DND-41 (cell line): Measurements from ENCODE around the gene KRT78.

Experiments
- ATAC-seq: fragments of 200-7000 bp; cut with Tn5 transposase; 3 replicates; pipeline ENCODE4 v1.9.1; 2021; ENCODE audit warnings: low read depth; ENCODE audit not compliant: insufficient read depth
- DNase-seq: peaks from one replicate; pipeline ENCODE4 v3.0.0-alpha.2; 2020
- H2AFZ ChIP-seq: 2 replicates; pipeline ENCODE4 v1.6.0; 2012; ENCODE audit warnings: low read depth, low read length
- H3K27ac ChIP-seq: 2 replicates; pipeline ENCODE4 v1.5.1; 2012; ENCODE audit warnings: low read length, inconsistent platforms
- H3K27me3 ChIP-seq: fragments of 200-600 bp; sonication (generic); 2 replicates; pipeline ENCODE4 v1.6.0; 2012; ENCODE audit warnings: low read length, mild to moderate bottlenecking, inconsistent platforms; ENCODE audit not compliant: insufficient read depth, poor library complexity
- H3K36me3 ChIP-seq: 2 replicates; pipeline ENCODE4 v1.5.1; 2012; ENCODE audit warnings: low read length, inconsistent platforms; ENCODE audit not compliant: insufficient read depth
- H3K4me1 ChIP-seq: 2 replicates; pipeline ENCODE4 v1.5.1; 2012; ENCODE audit warnings: mild to moderate bottlenecking, low read length; ENCODE audit not compliant: insufficient read depth
- H3K4me2 ChIP-seq: 2 replicates; pipeline ENCODE4 v1.6.0; 2012; ENCODE audit warnings: mild to moderate bottlenecking, moderate library complexity, low read length, inconsistent platforms; ENCODE audit not compliant: insufficient read depth
- H3K4me3 ChIP-seq, 2 experiments: fragments of 200-600 bp in 1 of 2; shearing (Covaris generic) in 1 of 2; 2 replicates each; pipeline ENCODE4 v1.5.1; 2012 to 2016; ENCODE audit warnings: inconsistent platforms in 2 of 2, low read length in 2 of 2, mild to moderate bottlenecking in 2 of 2, low read depth in 1 of 2, moderate library complexity in 1 of 2
- H3K79me2 ChIP-seq: 2 replicates; pipeline ENCODE4 v1.6.0; 2012; ENCODE audit warnings: low read length, inconsistent platforms; ENCODE audit not compliant: insufficient read depth
- H3K9ac ChIP-seq: 2 replicates; pipeline ENCODE4 v1.6.0; 2012; ENCODE audit warnings: low read depth, mild to moderate bottlenecking, inconsistent platforms, low read length, moderate library complexity
- H3K9me3 ChIP-seq: 2 replicates; pipeline ENCODE4 v1.5.1; 2012; ENCODE audit warnings: low read length, moderate library complexity, mild to moderate bottlenecking, inconsistent platforms; ENCODE audit not compliant: insufficient read depth, severe bottlenecking
- H4K20me1 ChIP-seq: 2 replicates; pipeline ENCODE4 v1.6.0; 2012; ENCODE audit warnings: low read length; ENCODE audit not compliant: insufficient read depth
- CTCF ChIP-seq: IDR thresholded peaks from 2 replicates; pipeline ENCODE4 v1.5.1; 2012; ENCODE audit warnings: borderline replicate concordance, low read length, moderate library complexity, mild to moderate bottlenecking; ENCODE audit not compliant: poor library complexity, severe bottlenecking; ENCODE audit errors: extremely low read depth
- EZH2 ChIP-seq: IDR thresholded peaks from 3 replicates; pipeline ENCODE4 v1.6.1; 2012; ENCODE audit warnings: borderline replicate concordance, low read depth, mild to moderate bottlenecking, moderate library complexity, low read length, inconsistent platforms; ENCODE audit not compliant: severe bottlenecking

The KRT78 gene

DNA sequence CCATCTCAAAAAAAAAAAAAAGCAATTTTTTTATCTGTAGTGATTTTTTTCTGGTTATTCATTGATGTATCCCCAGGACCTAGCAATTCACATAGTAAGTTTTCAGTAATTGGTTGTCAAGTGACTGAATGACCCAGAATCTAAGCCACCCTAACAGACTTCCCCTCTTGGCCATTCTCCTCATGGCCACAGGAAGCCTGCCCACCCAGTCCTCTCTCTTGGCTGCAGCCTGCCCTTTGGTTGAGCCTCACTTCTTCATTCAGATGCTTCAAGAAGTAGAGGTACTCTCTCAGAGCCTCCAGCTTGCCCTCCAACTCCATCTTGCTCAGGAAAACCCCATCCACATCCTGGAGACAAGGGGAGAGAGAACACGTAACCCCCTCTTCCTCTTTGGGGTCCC, 2.8 kb downstream of the KRT78 start:
- H3K4me2 ChIP-seq, result no peak overlapping the region

GRCh38 chr12:52844386-52844785, 4.4 kb downstream of the KRT78 start:
- H2AFZ ChIP-seq, result no peak overlapping the region
- no peak overlapping the region for H3K27ac ChIP-seq
- DNase-seq (no peak), ATAC-seq (no peak)
- TF ChIP-seq CTCF (no peak), EZH2 (no peak)
- H3K4me3 ChIP-seq, result no peak overlapping the region
- no peaks in the 10 kb centered on the region for H4K20me1 ChIP-seq
- no peaks in the 10 kb centered on the region for H3K9me3 ChIP-seq
- H3K4me2 ChIP-seq, result no peak overlapping the region
- H3K27me3 ChIP-seq, result no peaks in the 10 kb centered on the region
- no peaks in the 10 kb centered on the region for H3K79me2 ChIP-seq
- H3K9ac ChIP-seq, result no peak overlapping the region
- H3K36me3 ChIP-seq, result no peaks in the 10 kb centered on the region
- no peaks in the 10 kb centered on the region for H3K4me1 ChIP-seq

More for the DNA sequence above, 2.8 kb downstream of the KRT78 start:
- Histone ChIP-seq H3K4me3 (no peak overlapping the region), H3K9me3 (no peaks in the 10 kb centered on the region), H3K27ac (no peak overlapping the region), H2AFZ (no peak overlapping the region), H3K4me1 (no peaks in the 10 kb centered on the region), H3K36me3 (no peaks in the 10 kb centered on the region), H3K27me3 (no peaks in the 10 kb centered on the region), H3K79me2 (no peaks in the 10 kb centered on the region), H4K20me1 (no peaks in the 10 kb centered on the region), H3K9ac (no peak overlapping the region)
- TF ChIP-seq EZH2, result no peak
- no peak for TF ChIP-seq CTCF
- DNase-seq (no peak), ATAC-seq (no peak)

DNA sequence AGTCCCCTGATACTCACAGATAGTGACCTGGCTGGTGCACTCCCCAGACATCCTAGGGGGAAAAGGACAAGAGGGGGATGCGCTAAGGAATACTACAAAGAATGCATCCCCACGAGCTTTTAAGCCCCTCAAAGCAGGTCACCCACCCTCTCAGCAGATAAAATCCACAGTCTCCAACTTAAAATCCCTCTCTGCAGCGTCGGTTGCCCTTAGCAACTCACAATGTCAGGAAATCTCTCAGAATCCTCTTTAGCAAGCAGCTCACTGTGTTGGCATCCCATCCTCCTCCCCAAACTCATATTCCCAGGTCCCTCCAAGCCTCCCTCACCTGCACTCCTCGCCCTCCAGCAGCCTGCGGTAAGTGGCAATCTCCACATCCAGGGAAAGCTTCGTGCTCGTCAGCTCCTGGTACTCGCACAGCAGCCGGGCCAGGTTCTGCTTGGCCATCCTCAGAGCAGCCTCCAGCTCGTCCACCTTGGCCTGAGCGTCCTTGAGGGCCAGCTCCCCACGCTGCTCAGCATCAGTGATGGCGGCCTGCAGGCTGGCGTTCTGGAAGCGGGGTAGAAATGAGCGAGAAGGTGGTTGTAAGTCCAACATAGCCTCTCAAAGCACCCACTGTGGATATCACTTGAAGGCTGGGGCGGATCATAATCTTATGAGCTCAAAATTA, 9.2 kb downstream of the KRT78 start:
- no peak for ATAC-seq
- H3K36me3 ChIP-seq, result no peaks in the 10 kb centered on the region
- no peak overlapping the region for H3K4me2 ChIP-seq
- no peaks in the 10 kb centered on the region for H3K4me1 ChIP-seq
- H3K9me3 ChIP-seq, result no peaks in the 10 kb centered on the region
- TF ChIP-seq CTCF, result no peak
- TF ChIP-seq EZH2, result no peak
- H4K20me1 ChIP-seq, result peaks cover 4% of the 10 kb centered on the region; the same call in 1 of the 2 replicates
- DNase-seq, result no peak
- no peak overlapping the region for H3K4me3 ChIP-seq
- H3K9ac ChIP-seq, result no peak overlapping the region
- no peaks in the 10 kb centered on the region for H3K79me2 ChIP-seq
- peaks cover 17% of the 10 kb centered on the region for H3K27me3 ChIP-seq
- H2AFZ ChIP-seq, result no peak overlapping the region
- H3K27ac ChIP-seq, result no peak overlapping the region
